Breast epithelium (tissue), 4 donors: ENCODE data around the gene LRRC8C. TPM values are rescaled to one million over a fixed set of nuclear protein-coding genes. Genes with fewer than 3 reads are reported as not detected.

ENCODE experiments used
- DNase-seq, 2 donors: peaks; one replicate each; pipeline ENCODE4 v3.0.0-alpha.2; 2019; ENCODE audit warnings: low spot score in 2 of 2
- H3K27ac ChIP-seq, 2 donors: fragments of 200-600 bp; sonication (generic) in 1 of 2; one replicate each; pipeline ENCODE4 v1.5.1; 2016 to 2019; ENCODE audit warnings: mild to moderate bottlenecking in 1 of 2
- H3K27me3 ChIP-seq, 2 donors: fragments of 200-600 bp; sonication (generic) in 1 of 2; one replicate each; pipeline versions ENCODE4 v1.5.1 to v1.6.0; 2017 to 2019; ENCODE audit warnings: control low read depth in 1 of 2, mild to moderate bottlenecking in 1 of 2
- H3K36me3 ChIP-seq: fragments of 200-600 bp; one replicate; pipeline ENCODE4 v1.5.1; 2019
- H3K4me1 ChIP-seq, 2 donors: fragments of 200-600 bp; sonication (generic); one replicate each; pipeline ENCODE4 v1.5.1; 2016 to 2019; ENCODE audit warnings: control low read depth in 1 of 2
- H3K4me3 ChIP-seq, 3 donors: fragments of 200-600 bp; sonication (generic); 1 replicate in 2 of 3; 2 replicates in 1 of 3; pipeline ENCODE4 v1.5.1; 2016 to 2019; ENCODE audit warnings: mild to moderate bottlenecking in 3 of 3, moderate library complexity in 2 of 3
- H3K9me3 ChIP-seq, 2 donors: fragments of 200-600 bp; sonication (generic) in 1 of 2; one replicate each; pipeline ENCODE4 v1.5.1; 2016 to 2019; ENCODE audit warnings: control low read depth in 1 of 2
- POLR2A ChIP-seq: fragments of 450-650 bp; IDR thresholded peaks from one replicate; pipeline ENCODE4 v1.6.1; 2016; ENCODE audit warnings: antibody characterized with exemption, mild to moderate bottlenecking, moderate library complexity
- POLR2AphosphoS5 ChIP-seq, 3 donors: sonication (generic); formaldehyde crosslinking; IDR thresholded peaks; one replicate each; pipeline ENCODE4 v1.6.1; 2017; ENCODE audit warnings: antibody characterized with exemption in 3 of 3
- intact Hi-C: fragments of 100-400 bp; cut with DNase I; formaldehyde crosslinking; loops from one replicate; pipeline ENCODE4 v1.15.1; 2023; ENCODE audit warnings: low total_unique reads
- total RNA-seq, 3 donors: library from RNA; depleted of rRNA; stranded (reverse); fragments of >200 nt; gene quantifications; one replicate each; pipeline ENCODE4 v1.1.0, GENCODE V29; 2016
- TF ChIP-seq, protein P1 (sequence below), 3 donors: fragments of 450-650 bp; IDR thresholded peaks; one replicate each; pipeline ENCODE4 v1.5.1; 2016 to 2017; ENCODE audit warnings: antibody characterized with exemption in 3 of 3, mild to moderate bottlenecking in 3 of 3, moderate library complexity in 3 of 3

The LRRC8C gene
- total RNA-seq, 3 donors from 2014 or later = 10.8 to 14.6 (median 12.9) TPM

DNA sequence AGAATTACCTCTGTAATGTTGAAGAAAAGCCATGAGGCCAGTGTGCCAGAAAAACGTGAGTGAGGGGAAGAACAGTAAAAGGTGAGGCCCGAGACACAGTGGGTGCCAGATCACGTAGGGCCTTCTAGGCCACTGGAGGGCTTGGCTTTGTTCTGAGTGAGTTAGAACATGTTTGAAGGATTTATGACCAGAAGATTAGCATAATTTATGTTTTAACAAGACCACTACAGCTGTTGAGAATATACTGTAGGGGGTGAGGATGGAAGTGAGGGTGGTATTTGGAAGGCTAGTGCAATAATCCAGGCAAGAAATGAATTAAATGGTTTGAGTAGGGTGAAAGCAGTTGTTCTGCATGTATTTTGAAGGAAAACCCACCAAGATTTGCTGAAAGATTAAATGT, 56.3 kb downstream of the LRRC8C start:
- no peaks in the 10 kb centered on the region for H3K36me3 ChIP-seq
- no peaks in the 10 kb centered on the region for H3K9me3 ChIP-seq
- no peaks in the 10 kb centered on the region for H3K4me1 ChIP-seq
- no peak for DNase-seq
- no peak overlapping the region for H3K4me3 ChIP-seq
- TF ChIP-seq POLR2A = no peak
- no peak for TF ChIP-seq POLR2AphosphoS5 (IDR thresholded peaks at IDR 0.05)
- TF ChIP-seq, protein P1, sequence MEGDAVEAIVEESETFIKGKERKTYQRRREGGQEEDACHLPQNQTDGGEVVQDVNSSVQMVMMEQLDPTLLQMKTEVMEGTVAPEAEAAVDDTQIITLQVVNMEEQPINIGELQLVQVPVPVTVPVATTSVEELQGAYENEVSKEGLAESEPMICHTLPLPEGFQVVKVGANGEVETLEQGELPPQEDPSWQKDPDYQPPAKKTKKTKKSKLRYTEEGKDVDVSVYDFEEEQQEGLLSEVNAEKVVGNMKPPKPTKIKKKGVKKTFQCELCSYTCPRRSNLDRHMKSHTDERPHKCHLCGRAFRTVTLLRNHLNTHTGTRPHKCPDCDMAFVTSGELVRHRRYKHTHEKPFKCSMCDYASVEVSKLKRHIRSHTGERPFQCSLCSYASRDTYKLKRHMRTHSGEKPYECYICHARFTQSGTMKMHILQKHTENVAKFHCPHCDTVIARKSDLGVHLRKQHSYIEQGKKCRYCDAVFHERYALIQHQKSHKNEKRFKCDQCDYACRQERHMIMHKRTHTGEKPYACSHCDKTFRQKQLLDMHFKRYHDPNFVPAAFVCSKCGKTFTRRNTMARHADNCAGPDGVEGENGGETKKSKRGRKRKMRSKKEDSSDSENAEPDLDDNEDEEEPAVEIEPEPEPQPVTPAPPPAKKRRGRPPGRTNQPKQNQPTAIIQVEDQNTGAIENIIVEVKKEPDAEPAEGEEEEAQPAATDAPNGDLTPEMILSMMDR (IDR thresholded peaks at IDR 0.05) = no peak
- H3K27me3 ChIP-seq = no peaks in the 10 kb centered on the region
- H3K27ac ChIP-seq = no peak overlapping the region
- intact Hi-C loops = no loop called here

DNA sequence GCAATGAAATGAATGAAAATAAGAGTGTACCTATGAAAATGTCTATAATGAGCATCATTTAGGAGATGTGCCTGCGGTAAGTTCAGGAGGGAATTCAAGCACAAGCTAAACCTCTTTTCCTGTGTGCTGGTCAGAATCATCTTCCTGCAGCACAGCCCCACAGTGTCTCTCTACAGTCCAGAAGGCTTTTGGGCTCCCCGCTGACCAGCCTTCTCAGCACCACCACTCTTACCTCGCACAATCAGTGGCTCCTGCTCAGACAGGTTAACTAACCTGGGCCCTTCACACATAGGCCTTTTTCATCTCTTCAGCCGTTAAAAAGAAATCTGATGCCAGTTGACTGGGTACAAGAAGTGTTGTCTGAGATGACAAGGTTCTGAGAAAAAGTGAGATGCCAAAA, 57.7 kb downstream of the LRRC8C start:
- intact Hi-C loops = no loop called here
- no peak overlapping the region for H3K4me3 ChIP-seq
- H3K4me1 ChIP-seq = no peaks in the 10 kb centered on the region

DNA sequence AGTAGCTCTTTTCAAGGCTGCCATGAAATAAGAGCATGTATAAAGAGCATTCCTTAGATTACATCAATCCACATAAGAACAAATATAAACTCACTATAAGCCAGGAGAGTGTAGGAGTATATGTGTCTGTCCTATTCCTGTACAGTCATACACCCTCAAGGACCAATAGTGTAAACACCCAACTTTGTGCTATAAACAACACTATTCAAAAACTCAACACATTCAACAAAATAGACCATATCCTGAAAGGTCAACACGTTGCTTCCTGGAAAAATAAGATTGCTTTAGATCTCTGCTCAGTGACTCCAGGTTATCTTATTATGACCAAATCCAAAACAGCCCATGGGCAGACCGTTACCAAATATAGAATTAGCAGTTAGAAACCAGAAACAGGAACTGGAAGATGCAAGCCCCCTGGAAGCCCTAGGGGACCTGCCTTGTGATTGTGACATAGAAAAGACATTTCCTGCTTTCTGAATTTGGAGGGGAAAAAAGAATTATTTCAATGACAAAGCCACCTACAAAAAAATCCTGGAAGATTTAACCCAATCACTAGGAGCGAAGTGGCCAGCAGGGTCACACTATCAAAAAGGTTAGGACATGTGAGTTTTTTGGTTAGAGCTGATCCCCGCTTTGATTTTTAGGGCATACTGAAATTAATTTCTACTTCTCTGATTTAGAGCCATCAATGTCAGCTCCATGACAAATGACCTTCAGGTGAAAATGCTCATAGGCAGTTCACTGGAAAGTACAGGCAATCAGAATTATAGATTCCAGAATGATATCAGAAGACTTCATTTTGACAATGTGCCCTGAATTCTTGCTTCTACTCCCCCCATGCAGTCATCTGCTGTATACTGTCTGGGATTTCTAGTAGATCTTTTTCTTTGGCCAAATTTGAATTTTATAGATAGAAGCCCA, 59.9 kb downstream of the LRRC8C start:
- Histone ChIP-seq H3K4me1 (no peaks in the 10 kb centered on the region), H3K9me3 (no peaks in the 10 kb centered on the region), H3K27ac (peak overlapping the region; percentile 48 to 52), H3K27me3 (no peaks in the 10 kb centered on the region), H3K4me3 (no peak overlapping the region), H3K36me3 (no peaks in the 10 kb centered on the region)
- intact Hi-C loops = no loop called here
- no peak for DNase-seq
- TF ChIP-seq POLR2AphosphoS5 (IDR thresholded peaks at IDR 0.05) (no peak), POLR2A (no peak)
- TF ChIP-seq, protein P1 (IDR thresholded peaks at IDR 0.05) = no peak

More for the DNA sequence above, 57.7 kb downstream of the LRRC8C start:
- DNase-seq = no peak
- Histone ChIP-seq H3K9me3 (no peaks in the 10 kb centered on the region), H3K27me3 (no peaks in the 10 kb centered on the region), H3K27ac (no peak overlapping the region), H3K36me3 (no peaks in the 10 kb centered on the region)
- TF ChIP-seq POLR2A = no peak

DNA sequence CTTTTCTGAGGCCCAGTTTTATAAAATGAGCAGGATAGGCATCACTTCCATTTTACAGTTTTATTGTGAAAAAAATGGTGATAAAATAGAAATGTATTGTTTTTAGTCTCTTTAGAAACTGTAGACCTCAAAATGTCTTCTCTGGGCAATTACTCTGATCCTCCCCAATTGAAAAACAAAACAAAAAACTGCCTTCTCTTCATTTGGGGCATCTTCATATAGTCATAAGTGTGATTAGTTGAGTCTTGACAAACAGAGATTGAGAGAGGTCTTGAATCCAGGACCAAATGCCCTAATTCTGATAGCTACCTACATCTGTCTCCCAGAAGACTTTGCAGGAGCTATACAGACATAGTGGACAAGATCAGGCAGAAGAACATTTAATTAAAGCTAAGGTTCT, 62.9 kb downstream of the LRRC8C start:
- no peak for TF ChIP-seq POLR2AphosphoS5 (IDR thresholded peaks at IDR 0.05)
- TF ChIP-seq, protein P1 (IDR thresholded peaks at IDR 0.05) = no peak
- H3K4me3 ChIP-seq = no peak overlapping the region
- DNase-seq = no peak
- intact Hi-C loops = no loop called here
- no peaks in the 10 kb centered on the region for H3K36me3 ChIP-seq
- H3K4me1 ChIP-seq = no peaks in the 10 kb centered on the region
- no peaks in the 10 kb centered on the region for H3K9me3 ChIP-seq
- H3K27ac ChIP-seq = no peak overlapping the region
- no peaks in the 10 kb centered on the region for H3K27me3 ChIP-seq

DNA sequence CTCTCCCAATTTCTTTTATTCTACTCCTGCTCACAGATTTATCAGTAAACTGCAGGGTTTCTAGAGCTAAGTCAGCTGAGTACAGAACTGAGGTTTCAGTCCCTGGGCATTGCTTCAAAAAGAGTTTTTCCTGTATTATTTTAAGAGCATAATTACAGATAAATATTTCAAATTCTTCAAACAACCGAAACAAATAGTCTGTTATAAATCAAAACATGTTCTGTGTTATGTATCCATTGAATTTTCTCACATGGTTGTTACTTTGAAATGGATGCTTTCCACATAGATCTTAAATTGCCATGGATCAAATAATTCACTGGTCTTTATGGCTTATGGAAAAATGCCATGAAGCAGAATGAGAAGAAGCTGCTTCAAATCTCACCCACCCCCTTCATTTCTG, 64.5 kb downstream of the LRRC8C start:
- intact Hi-C loops = no loop called here
- H3K27ac ChIP-seq = no peak overlapping the region
- no peaks in the 10 kb centered on the region for H3K9me3 ChIP-seq
- H3K36me3 ChIP-seq = no peaks in the 10 kb centered on the region
- no peak for TF ChIP-seq POLR2AphosphoS5 (IDR thresholded peaks at IDR 0.05)
- TF ChIP-seq, protein P1 (IDR thresholded peaks at IDR 0.05) = no peak
- TF ChIP-seq POLR2A = no peak
- DNase-seq = no peak
- H3K4me3 ChIP-seq = no peak overlapping the region
- no peaks in the 10 kb centered on the region for H3K27me3 ChIP-seq
- no peaks in the 10 kb centered on the region for H3K4me1 ChIP-seq
